TTC549 (cell line): ENCODE data around the gene OR56A3.
"Not testable (repeated sequence)": the region's sequence is repeated elsewhere in the genome, so short reads cannot be mapped to it uniquely, and the experiment has no call there.

ENCODE experiments used
- FAIRE-seq: peaks from 2 replicates; lab custom pipeline; 2012; peaks lifted over from hg19 to GRCh38; lab: Jason Lieb, UNC

OR56A3 gene

DNA sequence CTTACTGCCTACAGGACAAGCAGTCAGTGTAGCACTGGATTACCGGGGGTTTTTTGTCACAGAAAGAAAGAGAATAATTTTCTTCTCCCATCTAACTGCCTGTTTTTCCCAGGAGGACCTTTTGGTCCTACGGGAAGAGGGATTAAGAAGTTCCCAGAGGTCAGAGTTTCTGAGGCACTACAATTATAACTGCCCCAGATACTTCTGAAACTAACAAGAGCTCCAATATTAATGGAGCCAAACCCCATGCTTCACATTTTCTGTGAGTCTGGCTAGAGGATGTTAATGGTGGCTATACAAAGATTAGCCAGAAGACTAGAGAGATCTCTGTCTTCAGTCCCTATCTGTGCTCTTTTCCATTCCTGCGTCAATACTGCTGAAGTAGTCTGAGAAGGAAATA is at the start of gene OR56A3:
Gene OR56A3 (plus strand): TSS at position 301 of the 400 bp plus-strand sequence. CDS start 5,096 bp downstream, outside the sequence.
- FAIRE-seq: no peak

DNA sequence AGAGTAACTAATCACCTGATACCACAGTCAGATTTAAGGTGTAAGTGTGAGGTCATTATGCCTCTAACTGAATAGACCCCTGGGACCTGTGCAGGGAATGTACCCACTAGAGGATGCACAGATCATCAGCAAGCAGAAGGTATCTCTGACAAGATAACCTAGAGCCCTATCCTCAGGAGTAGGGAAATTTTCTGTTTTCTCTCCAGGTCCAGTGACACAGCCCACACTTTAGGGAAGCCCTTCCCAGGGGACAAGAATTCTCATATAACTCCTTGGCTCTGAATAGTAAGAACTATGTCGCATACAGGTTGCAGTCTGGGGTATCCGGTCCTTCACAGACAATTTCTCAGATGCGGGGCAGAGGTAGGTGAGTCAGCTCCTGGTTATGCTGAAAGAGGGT is 49.1 kb upstream of the OR56A3 start, which contains the start of gene OR52E5:
Gene OR52E5 (plus strand): TSS at position 301 of the 400 bp plus-strand sequence. CDS start 7,569 bp downstream, outside the sequence.
- no peak for FAIRE-seq

DNA sequence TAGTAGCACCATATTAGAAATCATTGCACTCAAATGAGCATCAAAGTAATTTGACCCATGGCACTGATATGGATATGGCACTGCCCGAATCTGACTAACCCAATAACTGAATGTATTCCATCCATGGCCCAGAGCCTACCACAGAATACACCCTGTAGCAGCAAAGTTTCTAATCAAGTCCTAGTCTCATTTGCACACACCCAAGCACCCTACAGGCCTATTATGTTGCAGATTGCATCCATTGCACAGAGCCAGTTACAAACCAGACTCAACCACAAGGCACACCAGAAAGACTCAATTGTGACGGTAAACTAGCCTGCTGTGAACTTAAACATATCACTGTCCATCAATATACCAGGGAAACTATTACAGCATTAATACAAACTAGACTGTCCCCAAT is 42.5 kb upstream of the OR56A3 start:
- no peak for FAIRE-seq

DNA sequence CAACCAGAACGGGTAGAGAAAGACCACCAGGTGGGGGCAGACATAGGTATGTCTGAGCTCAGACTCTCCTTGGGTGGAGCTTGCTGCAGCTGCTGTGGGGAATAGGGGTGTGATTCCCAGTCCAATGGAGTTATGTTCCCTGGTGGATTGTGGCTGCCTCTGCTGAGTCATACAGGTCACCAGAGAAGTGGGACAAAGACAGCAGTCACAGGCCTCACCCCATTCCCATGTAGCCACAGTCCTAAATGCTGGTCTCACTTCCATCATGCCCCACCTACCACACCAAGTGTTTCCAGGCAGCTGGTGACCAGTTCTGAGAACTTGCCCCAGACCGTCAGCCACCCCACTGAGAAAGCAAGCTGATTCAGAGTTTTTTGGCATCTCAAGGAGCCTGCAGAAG is 31.5 kb upstream of the OR56A3 start:
- no peak for FAIRE-seq

GRCh38 chr11:5922749-5923426 is 19.2 kb upstream of the OR56A3 start:
- no peak for FAIRE-seq

GRCh38 chr11:5923427-5923776 is 18.6 kb upstream of the OR56A3 start:
- no peak for FAIRE-seq

DNA sequence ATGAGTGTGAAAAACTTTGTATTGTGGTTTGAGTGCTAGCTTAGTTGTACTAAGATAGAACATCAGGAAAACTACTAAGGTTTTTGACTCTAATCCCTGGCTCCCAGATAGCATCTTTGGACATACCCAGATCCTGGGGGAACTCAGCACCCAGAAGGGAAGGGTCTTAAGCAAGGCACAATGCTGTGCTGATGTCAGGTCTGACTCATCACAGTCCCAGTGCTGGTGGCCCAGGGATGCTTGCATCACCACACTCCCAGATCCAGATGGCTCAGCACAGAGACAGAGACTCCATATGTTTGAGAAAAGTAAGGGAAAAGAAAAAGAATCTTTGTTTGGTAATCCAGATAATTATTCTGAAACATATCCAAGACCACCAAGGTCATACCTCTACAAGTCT is 18.3 kb upstream of the OR56A3 start:
- no peak for FAIRE-seq

- FAIRE-seq: no peak
Observed at GRCh38 chr11:5928271-5928670, 13.8 kb upstream of the OR56A3 start.

DNA sequence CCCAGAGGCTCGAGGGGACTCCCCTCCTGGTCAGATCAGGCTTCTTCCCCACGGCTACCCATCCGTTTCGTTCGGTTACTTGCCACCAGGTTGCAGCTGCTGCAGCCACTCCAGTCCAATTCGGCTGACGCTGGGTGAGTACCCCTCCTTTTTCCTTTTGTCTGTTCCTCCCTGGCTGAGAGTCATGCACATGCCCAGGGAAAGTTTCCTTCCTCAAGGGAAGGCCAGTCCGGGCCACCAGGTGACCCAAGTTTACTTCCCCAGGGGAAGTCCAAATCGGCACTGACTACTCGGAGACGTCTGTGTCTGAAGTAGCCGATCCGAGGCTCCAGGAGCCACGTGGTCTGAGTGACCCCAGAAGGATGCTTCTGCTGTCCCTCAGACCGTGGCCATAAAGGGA is 13.2 kb upstream of the OR56A3 start:
- no peak for FAIRE-seq

- FAIRE-seq: no peak
Observed at GRCh38 chr11:5929571-5930368, 12.3 kb upstream of the OR56A3 start.

DNA sequence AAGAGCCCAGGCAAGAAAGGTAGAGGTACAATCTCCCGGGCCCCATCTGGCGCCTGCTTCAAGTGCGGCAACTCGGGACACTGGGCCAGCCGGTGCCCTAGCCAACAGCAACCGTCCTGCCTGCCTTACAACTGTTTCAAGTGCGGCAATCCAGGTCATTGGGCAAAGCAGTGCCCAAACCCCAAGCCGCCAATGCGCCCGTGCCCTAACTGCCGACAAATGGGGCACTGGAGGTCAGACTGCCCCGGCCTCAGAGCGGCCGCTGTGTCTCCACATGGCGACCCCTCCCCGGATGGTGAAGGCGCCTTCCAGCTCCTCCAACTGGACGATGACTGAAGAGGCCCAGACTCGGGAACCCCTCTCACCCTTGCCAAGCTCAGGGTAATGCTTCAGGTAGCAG is 11.4 kb upstream of the OR56A3 start:
- FAIRE-seq: no peak

DNA sequence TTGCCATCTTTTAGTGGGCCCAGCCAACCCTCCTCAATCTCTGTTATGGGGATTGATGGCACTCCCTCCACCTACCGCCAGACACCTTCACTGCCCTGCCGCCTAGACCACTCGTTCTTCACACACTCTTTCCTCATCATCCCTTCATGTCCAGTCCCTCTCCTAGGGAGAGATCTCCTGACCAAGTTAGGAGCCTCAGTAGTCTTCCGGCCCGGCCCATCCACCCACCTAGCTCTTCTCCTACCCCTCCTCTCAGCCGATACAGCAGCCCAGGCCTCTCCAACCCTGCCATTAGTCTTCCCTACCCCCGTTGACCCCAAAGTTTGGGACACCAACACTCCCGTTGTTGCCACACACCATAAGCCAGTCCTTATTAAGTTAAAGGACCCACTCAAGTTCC is 11.0 kb upstream of the OR56A3 start:
- FAIRE-seq: no peak

- no peak for FAIRE-seq
Observed at GRCh38 chr11:5932671-5933070, 9.4 kb upstream of the OR56A3 start.

DNA sequence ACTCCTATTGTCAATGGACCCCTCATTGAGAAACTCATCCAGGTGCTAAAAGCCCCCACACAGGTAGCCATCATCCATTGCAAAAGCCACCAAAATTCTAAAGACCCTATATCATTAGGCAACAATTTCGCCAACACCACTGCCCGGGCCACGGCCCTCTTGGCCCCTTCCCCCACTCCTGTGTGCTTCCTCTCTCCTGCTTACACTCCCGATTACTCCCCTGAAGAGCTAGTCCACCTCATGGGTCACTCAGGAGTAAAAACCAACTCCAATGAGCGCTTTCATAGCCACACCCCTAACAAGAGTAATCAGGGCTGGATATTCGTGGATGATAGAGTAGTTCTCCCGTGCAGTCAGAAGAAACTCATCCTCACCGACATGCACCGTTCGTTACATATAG is 8.9 kb upstream of the OR56A3 start:
- FAIRE-seq: no peak

GRCh38 chr11:5937868-5938602 is 4.0 kb upstream of the OR56A3 start:
- FAIRE-seq: no peak

DNA sequence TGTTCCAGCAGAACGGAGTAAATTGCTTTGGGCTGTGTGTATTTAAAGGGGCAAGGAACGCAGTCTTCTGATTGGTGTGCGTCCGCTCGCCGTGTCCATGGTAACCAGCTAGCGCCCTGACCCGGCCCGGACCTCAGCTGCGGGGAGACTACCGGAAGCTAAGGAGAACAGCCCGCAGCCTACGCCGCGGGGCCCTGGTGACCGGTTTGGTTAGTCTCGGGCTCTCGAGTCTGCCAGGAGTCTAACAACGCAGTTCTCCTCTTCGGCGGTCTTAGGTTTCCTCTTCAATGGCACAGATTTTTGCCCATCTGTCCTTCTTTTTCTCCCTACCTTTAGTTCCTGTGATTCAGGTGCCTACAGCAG is 3.5 kb upstream of the OR56A3 start:
- FAIRE-seq: no peak

DNA sequence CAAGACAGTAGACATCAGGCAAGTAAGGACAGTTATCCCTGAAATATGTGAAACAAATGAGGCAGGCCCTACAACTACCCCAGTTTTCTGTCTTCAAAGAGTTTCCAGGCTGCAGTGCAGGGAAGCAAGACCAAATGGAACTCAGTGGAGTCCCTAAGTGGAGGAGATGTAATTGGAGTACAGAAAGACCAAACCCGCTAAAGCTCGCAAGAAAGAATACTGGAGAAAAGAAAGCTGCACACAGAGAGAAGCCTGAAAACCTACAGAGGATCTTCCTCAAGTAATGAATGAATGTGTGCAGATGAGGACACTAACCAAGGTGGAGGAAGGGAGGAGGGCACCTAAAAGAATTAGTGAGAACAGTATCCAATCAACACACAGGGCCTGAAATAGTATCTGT is 1.3 kb upstream of the OR56A3 start:
- FAIRE-seq: no peak

DNA sequence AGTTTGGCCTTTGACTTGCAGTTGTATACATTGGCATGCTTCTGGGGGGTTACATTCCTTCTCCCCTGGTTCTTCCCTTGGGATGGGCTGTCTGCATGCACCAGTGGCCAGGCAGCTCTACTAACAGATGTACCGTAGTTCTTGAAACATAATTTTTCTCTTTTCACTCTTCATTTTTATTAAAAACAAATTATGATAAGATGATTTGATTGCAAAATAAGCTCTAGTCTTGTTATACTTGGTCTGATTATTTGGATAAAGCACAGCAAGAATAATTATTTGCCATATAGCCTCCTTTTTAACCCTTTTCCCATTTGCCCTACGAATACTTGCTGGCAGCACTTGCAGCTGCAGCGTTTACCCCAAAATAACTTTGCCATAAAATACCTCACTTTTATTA is 13.5 kb downstream of the OR56A3 start:
- FAIRE-seq: no peak

- not testable (repeated sequence) for FAIRE-seq
Observed at GRCh38 chr11:5960704-5961320, 18.8 kb downstream of the OR56A3 start.

DNA sequence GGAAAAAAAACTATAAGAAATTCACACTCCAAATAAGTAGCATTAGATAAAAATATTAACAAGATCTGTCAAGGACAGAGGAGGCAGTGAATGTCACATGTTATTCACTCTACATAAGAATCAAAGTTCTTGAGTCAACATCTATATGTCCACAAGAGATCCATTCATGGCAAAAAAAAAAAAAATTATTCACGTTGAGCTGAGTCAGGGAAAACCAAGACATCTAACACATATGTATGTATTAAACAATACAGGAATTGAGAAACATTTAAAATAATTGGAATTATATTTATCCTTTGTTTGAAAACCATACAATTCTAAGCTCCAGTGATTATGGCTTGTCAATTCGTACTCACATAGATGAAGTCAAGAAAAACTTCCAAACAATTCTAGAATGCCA is 24.9 kb downstream of the OR56A3 start:
- no peak for FAIRE-seq

GRCh38 chr11:5967708-5968107 is 25.7 kb downstream of the OR56A3 start:
- no peak for FAIRE-seq

- FAIRE-seq: no peak
Observed at GRCh38 chr11:5968394-5968793, 26.3 kb downstream of the OR56A3 start, which contains the start of gene OR56A5. TSS of gene OR56A5 (minus strand) at chr11:5968494. CDS start at chr11:5968494, 0 bp downstream.

GRCh38 chr11:5973530-5973929 is 31.5 kb downstream of the OR56A3 start:
- no peak for FAIRE-seq
